ENCODE results near the gene ZNF442. TPM values are rescaled to one million over a fixed set of nuclear protein-coding genes. Genes with fewer than 3 reads are reported as not detected.
"Not testable (repeated sequence)": the region's sequence is repeated elsewhere in the genome, so short reads cannot be mapped to it uniquely, and the experiment has no call there.

The ZNF442 gene
- total and polyA plus RNA-seq, 10 of the 15 experiments (the other 5 are each of a cell fraction or from before 2014, with no cell fraction given) = 0.05 to 0.64 (median 0.23) TPM; not detected in 1

DNA sequence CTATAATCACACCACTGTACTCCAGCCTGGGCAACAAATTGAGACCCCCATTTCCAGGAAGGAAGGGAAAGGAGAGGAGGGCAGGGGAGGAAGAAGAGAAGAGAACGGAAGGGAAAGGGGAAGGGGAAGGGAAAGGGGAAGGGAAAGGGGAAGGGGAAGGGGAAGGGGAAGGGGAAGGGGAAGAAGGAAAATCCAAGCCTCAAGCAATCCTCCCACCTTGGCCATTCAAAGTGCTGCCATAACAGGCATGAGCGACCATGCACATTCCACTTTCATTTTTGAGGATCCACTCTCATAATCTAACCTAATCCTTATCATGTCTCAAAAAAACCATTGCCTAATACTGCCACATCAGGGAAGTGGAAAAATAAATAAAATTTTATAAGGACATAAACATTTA lies 20.9 kb upstream of the ZNF442 start:
- RAD21 ChIA-PET (ENCODE audit: unreplicated experiment); BruUV-seq (replicated peaks); H3K79me2 ChIP-seq (ENCODE audit: control insufficient read depth, insufficient read depth, low read length); POLR2A ChIA-PET; H3K36me3 ChIP-seq (ENCODE audit: control insufficient read depth in 2 of 2, insufficient read depth in 2 of 2, low read length in 1 of 2); H4K20me1 ChIP-seq (ENCODE audit: control insufficient read depth, insufficient read depth); CTCF ChIA-PET; ATAC-seq; H3K4me3 ChIP-seq; H3K4me2 ChIP-seq (ENCODE audit: control insufficient read depth, insufficient read depth); H3K9ac ChIP-seq (ENCODE audit: control insufficient read depth, insufficient read depth, low read length); H3K4me1 ChIP-seq (ENCODE audit: control insufficient read depth, insufficient read depth, low read length); H2AFZ ChIP-seq (ENCODE audit: control insufficient read depth, low read depth, low read length); SMC1A ChIA-PET (ENCODE audit: uncharacterized antibody, unreplicated experiment); H3K27me3 ChIP-seq (replicated peaks in 1 of 2; ENCODE audit: control insufficient read depth in 2 of 2, insufficient read depth in 2 of 2, low read length in 1 of 2); DNase-seq (ENCODE audit: low read depth, low spot score); intact Hi-C loops (cut with micrococcal nuclease; ENCODE audit: unreplicated experiment); in situ Hi-C loops (cut with MboI); H3K27ac ChIP-seq (ENCODE audit: control insufficient read depth, insufficient read depth); FAIRE-seq: not testable (repeated sequence)
- WGBS (ENCODE audit: insufficient coverage, insufficient replicate concordance, low lambda C conversion rate, missing lambda C conversion rate) = 100% methylated on average over 1 of the region's 2 CpGs
- peaks cover 16% of the 10 kb centered on the region; the same call in 2 of the 3 replicates for H3K9me3 ChIP-seq (replicated peaks; ENCODE audit: control insufficient read depth, insufficient read depth, low read length)

DNA sequence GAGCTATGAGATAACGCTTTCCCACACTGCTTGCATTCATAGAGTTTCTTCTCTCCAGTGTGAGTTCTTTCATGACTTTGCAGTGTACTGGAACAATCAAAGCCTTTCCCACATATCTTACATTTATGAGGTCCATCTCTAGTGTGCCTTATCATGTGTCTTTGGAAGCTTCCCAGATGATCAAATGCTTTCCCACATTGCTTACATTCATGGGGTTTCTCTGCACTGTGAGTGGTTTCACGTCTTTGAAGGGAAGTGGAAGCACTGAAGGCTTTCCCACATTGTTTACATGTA lies 14.9 kb upstream of the ZNF442 start:
- RAD21 ChIA-PET (ENCODE audit: unreplicated experiment) = no interaction called here
- Histone ChIP-seq H4K20me1 (ENCODE audit: control insufficient read depth, insufficient read depth) (no peaks in the 10 kb centered on the region), H3K9ac (ENCODE audit: control insufficient read depth, insufficient read depth, low read length) (no peak overlapping the region), H3K4me2 (ENCODE audit: control insufficient read depth, insufficient read depth) (no peak overlapping the region), H3K4me1 (ENCODE audit: control insufficient read depth, insufficient read depth, low read length) (no peaks in the 10 kb centered on the region), H3K9me3 (replicated peaks; ENCODE audit: control insufficient read depth, insufficient read depth, low read length) (peaks cover 25% of the 10 kb centered on the region; the same call in 2 of the 3 replicates), H3K27ac (ENCODE audit: control insufficient read depth, insufficient read depth) (no peak overlapping the region), H3K27me3 (replicated peaks in 1 of 2; ENCODE audit: control insufficient read depth in 2 of 2, insufficient read depth in 2 of 2, low read length in 1 of 2) (no peaks in the 10 kb centered on the region), H2AFZ (ENCODE audit: control insufficient read depth, low read depth, low read length) (no peak overlapping the region), H3K4me3 (no peak overlapping the region), H3K36me3 (ENCODE audit: control insufficient read depth in 2 of 2, insufficient read depth in 2 of 2, low read length in 1 of 2) (no peaks in the 10 kb centered on the region; a peak in 1 of 4 replicates), H3K79me2 (ENCODE audit: control insufficient read depth, insufficient read depth, low read length) (no peaks in the 10 kb centered on the region)
- intact Hi-C loops (cut with micrococcal nuclease; ENCODE audit: unreplicated experiment) = no loop called here
- no peak for TF ChIP-seq NFYB (IDR thresholded peaks at IDR 0.05; ENCODE audit: insufficient read depth, low read depth, low read length)
- TF ChIP-seq EGR1 (IDR thresholded peaks at IDR 0.05; ENCODE audit: borderline replicate concordance in 1 of 2, low read depth in 2 of 2, low read length in 2 of 2) = no peak
- no peak for TF ChIP-seq ZBED1 (IDR thresholded peaks at IDR 0.05; ENCODE audit: borderline replicate concordance)
- no peak for TF ChIP-seq YBX1 (IDR thresholded peaks at IDR 0.05)
- TF ChIP-seq FOXM1 (IDR thresholded peaks at IDR 0.05; ENCODE audit: low read depth, low read length) = no peak
- DNase-seq (ENCODE audit: low read depth, low spot score) = no peak
- SMC1A ChIA-PET (ENCODE audit: uncharacterized antibody, unreplicated experiment) = no interaction called here
- in situ Hi-C loops (cut with MboI) = no loop called here
- POLR2A ChIA-PET = no interaction called here
- no TSS peak for BruUV-seq (replicated peaks)
- ATAC-seq = no peak
- WGBS (ENCODE audit: insufficient coverage, insufficient replicate concordance, low lambda C conversion rate, missing lambda C conversion rate) = 74% methylated on average over 2 of the region's 2 CpGs
- CTCF ChIA-PET = no interaction called here
- no peak for FAIRE-seq

All from GM12878 (cell line).